GM19239 (cell line): ENCODE results near the gene BARD1.
"Not testable (repeated sequence)": the region's sequence is repeated elsewhere in the genome, so short reads cannot be mapped to it uniquely, and the experiment has no call there.

Source experiments
- DNase-seq: peaks from one replicate; pipeline ENCODE4 v3.0.0; 2011; ENCODE audit warnings: low spot score; ENCODE audit not compliant: insufficient read length
- FAIRE-seq: peaks from 2 replicates; lab custom pipeline; 2011; peaks lifted over from hg19 to GRCh38; lab: Jason Lieb, UNC

The BARD1 gene

GRCh38 chr2:214808981-214809750 is at the start of gene BARD1:
Gene BARD1, minus strand, starts transcription at chr2:214809683. Its CDS starts 114 bp downstream, at chr2:214809569.
- no peak for FAIRE-seq

GRCh38 chr2:214856137-214856536 is 46.7 kb upstream of the BARD1 start:
- FAIRE-seq: no peak
- DNase-seq: no peak

More at GRCh38 chr2:214808981-214809750, at the start of gene BARD1:
- peak; percentile 8 for DNase-seq

- no peak for DNase-seq
- no peak for FAIRE-seq
Observed at GRCh38 chr2:214853906-214854305, 44.4 kb upstream of the BARD1 start.

- FAIRE-seq: no peak
- DNase-seq: no peak
Observed at GRCh38 chr2:214843823-214844222, 34.3 kb upstream of the BARD1 start.

GRCh38 chr2:214839464-214839863 is 30.0 kb upstream of the BARD1 start:
- no peak for FAIRE-seq
- no peak for DNase-seq

- no peak for DNase-seq
- no peak for FAIRE-seq
Observed at GRCh38 chr2:214837466-214837865, 28.0 kb upstream of the BARD1 start.

GRCh38 chr2:214836568-214836967 is 27.1 kb upstream of the BARD1 start:
- FAIRE-seq (no peak), DNase-seq (no peak)

- FAIRE-seq (no peak), DNase-seq (no peak)
Observed at GRCh38 chr2:214830794-214831346, 21.4 kb upstream of the BARD1 start.

- FAIRE-seq: no peak
Observed at GRCh38 chr2:214816008-214816533, 6.6 kb upstream of the BARD1 start.

GRCh38 chr2:214810671-214811070 is 1.2 kb upstream of the BARD1 start:
- no peak for FAIRE-seq

More at GRCh38 chr2:214816008-214816533, 6.6 kb upstream of the BARD1 start:
- DNase-seq: no peak

GRCh38 chr2:214809751-214810564 is 475 bp upstream of the BARD1 start:
- DNase-seq (peak; percentile 69), FAIRE-seq (peak; percentile 90)

More at GRCh38 chr2:214810671-214811070, 1.2 kb upstream of the BARD1 start:
- DNase-seq: no peak

GRCh38 chr2:214807653-214808052 is 1.8 kb downstream of the BARD1 start:
- peak; percentile 88 for FAIRE-seq
- no peak for DNase-seq

GRCh38 chr2:214801768-214802397 is 7.6 kb downstream of the BARD1 start:
- peak; percentile 4 for FAIRE-seq

GRCh38 chr2:214801068-214801467 is 8.4 kb downstream of the BARD1 start:
- FAIRE-seq (no peak), DNase-seq (no peak)

More at GRCh38 chr2:214801768-214802397, 7.6 kb downstream of the BARD1 start:
- no peak for DNase-seq

GRCh38 chr2:214800180-214800579 is 9.3 kb downstream of the BARD1 start:
- DNase-seq (no peak), FAIRE-seq (no peak)

GRCh38 chr2:214796911-214797310 is 12.6 kb downstream of the BARD1 start:
- FAIRE-seq (no peak), DNase-seq (no peak)

GRCh38 chr2:214783181-214783580 is 26.3 kb downstream of the BARD1 start:
- not testable (repeated sequence) for FAIRE-seq, DNase-seq

GRCh38 chr2:214782671-214783070 is 26.8 kb downstream of the BARD1 start:
- FAIRE-seq (peak; percentile 47), DNase-seq (no peak)

GRCh38 chr2:214781226-214781625 is 28.3 kb downstream of the BARD1 start:
- DNase-seq: no peak
- FAIRE-seq: no peak

- no peak for DNase-seq
- FAIRE-seq: no peak
Observed at GRCh38 chr2:214775971-214776370, 33.5 kb downstream of the BARD1 start.
